GM19467 (cell line): ENCODE measurements around the gene GRM1.

Experiments used
- ATAC-seq: cut with Tn5 transposase; IDR thresholded peaks from one replicate; pipeline ENCODE4 v1.9.1; 2021; ENCODE audit warnings: mild to moderate bottlenecking, moderate library complexity; ENCODE audit not compliant: unreplicated experiment

GRM1 gene

GRCh38 chr6:146310628-146311027, 281.8 kb downstream of the GRM1 start:
- ATAC-seq, result no peak

GRCh38 chr6:146311079-146311478, 282.2 kb downstream of the GRM1 start:
- ATAC-seq, result no peak

GRCh38 chr6:146312608-146313007, 283.7 kb downstream of the GRM1 start:
- ATAC-seq, result no peak

GRCh38 chr6:146315381-146316174, 286.7 kb downstream of the GRM1 start:
- no peak for ATAC-seq

GRCh38 chr6:146316175-146316495, 287.3 kb downstream of the GRM1 start:
- ATAC-seq, result no peak

- no peak for ATAC-seq
Observed at GRCh38 chr6:146331013-146331412, 302.2 kb downstream of the GRM1 start.

GRCh38 chr6:146335336-146335735, 306.5 kb downstream of the GRM1 start:
- ATAC-seq, result no peak

GRCh38 chr6:146336191-146336590, 307.3 kb downstream of the GRM1 start:
- ATAC-seq, result no peak

- no peak for ATAC-seq
Observed at GRCh38 chr6:146337376-146337775, 308.5 kb downstream of the GRM1 start.

- no peak for ATAC-seq
Observed at GRCh38 chr6:146339716-146340115, 310.9 kb downstream of the GRM1 start.

- ATAC-seq, result no peak
Observed at GRCh38 chr6:146341493-146342230, 312.8 kb downstream of the GRM1 start.

GRCh38 chr6:146345598-146345997, 316.7 kb downstream of the GRM1 start:
- ATAC-seq, result no peak

GRCh38 chr6:146347090-146347489, 318.2 kb downstream of the GRM1 start:
- ATAC-seq, result no peak

- no peak for ATAC-seq
Observed at GRCh38 chr6:146347690-146348089, 318.8 kb downstream of the GRM1 start.

GRCh38 chr6:146351018-146351417, 322.2 kb downstream of the GRM1 start:
- ATAC-seq, result no peak

- no peak for ATAC-seq
Observed at GRCh38 chr6:146352163-146352562, 323.3 kb downstream of the GRM1 start.

- ATAC-seq, result no peak
Observed at GRCh38 chr6:146354451-146354850, 325.6 kb downstream of the GRM1 start.

GRCh38 chr6:146355521-146356100, 326.7 kb downstream of the GRM1 start:
- no peak for ATAC-seq

- ATAC-seq, result peak; percentile 59
Observed at GRCh38 chr6:146357578-146358430, 328.9 kb downstream of the GRM1 start.

GRCh38 chr6:146358431-146359046, 329.7 kb downstream of the GRM1 start:
- ATAC-seq, result no peak

GRCh38 chr6:146359131-146359530, 330.3 kb downstream of the GRM1 start:
- no peak for ATAC-seq
